Esophagus squamous epithelium (tissue), 5 donors: ENCODE measurements around the gene TAS2R60. TPM values are rescaled to one million over a fixed set of nuclear protein-coding genes. Genes with fewer than 3 reads are reported as not detected.
"Not testable (repeated sequence)": the region's sequence is repeated elsewhere in the genome, so short reads cannot be mapped to it uniquely, and the experiment has no call there.

Experiments used
- DNase-seq: peaks from one replicate; lab custom pipeline; 2025; lab: John Stamatoyannopoulos, UW
- H3K27ac ChIP-seq, 4 donors: fragments of 200-600 bp; sonication (generic); one replicate each; pipeline ENCODE4 v1.5.1; 2016 to 2019; ENCODE audit warnings: mild to moderate bottlenecking in 1 of 4
- H3K27me3 ChIP-seq, 4 donors: fragments of 200-600 bp; sonication (generic); 1 replicate in 3 of 4; 2 replicates in 1 of 4; pipeline versions ENCODE4 v1.5.1 to v1.6.0; 2017 to 2021; ENCODE audit warnings: antibody characterized with exemption in 1 of 4
- H3K36me3 ChIP-seq, 3 donors: fragments of 200-600 bp; sonication (generic); one replicate each; pipeline ENCODE4 v1.5.1; 2016 to 2019
- H3K4me1 ChIP-seq, 3 donors: fragments of 200-600 bp; sonication (generic); one replicate each; pipeline ENCODE4 v1.5.1; 2017 to 2019
- H3K4me3 ChIP-seq, 4 donors: fragments of 200-600 bp; sonication (generic); 1 replicate in 3 of 4; 2 replicates in 1 of 4; pipeline ENCODE4 v1.5.1; 2016 to 2019; ENCODE audit warnings: mild to moderate bottlenecking in 2 of 4, moderate library complexity in 1 of 4
- H3K9me3 ChIP-seq, 3 donors: fragments of 200-600 bp; sonication (generic); one replicate each; pipeline ENCODE4 v1.5.1; 2016 to 2019
- POLR2A ChIP-seq, 4 donors: fragments of 450-650 bp; IDR thresholded peaks; one replicate each; pipeline ENCODE4 v1.6.1; 2017; ENCODE audit warnings: antibody characterized with exemption in 4 of 4, mild to moderate bottlenecking in 4 of 4, moderate library complexity in 3 of 4
- WGBS, 2 donors: methylation state at CpG; one replicate each; pipeline ENCODE4 v1.1.5; 2018; 5-methylcytosine and 5-hydroxymethylcytosine counted together
- intact Hi-C: fragments of 100-400 bp; cut with DNase I; formaldehyde crosslinking; loops from one replicate; pipeline ENCODE4 v1.15.0; 2022
- total RNA-seq, 4 donors: library from RNA; depleted of rRNA; stranded (reverse); fragments of >200 nt; gene quantifications; one replicate each; pipeline ENCODE4 v1.1.0, GENCODE V29; 2016
- TF ChIP-seq, protein P1 (sequence below), 6 experiments: fragments of 450-650 bp in 4 of 6; fragments of 200-600 bp in 2 of 6; sonication (generic) in 2 of 6; IDR thresholded peaks; one replicate each; pipeline ENCODE4 v1.5.1; 2016 to 2019; ENCODE audit warnings: antibody characterized with exemption in 6 of 6, mild to moderate bottlenecking in 4 of 6, moderate library complexity in 4 of 6
- donor health status: DM: yes; HTN: yes; CAD: no.

The TAS2R60 gene
- total RNA-seq, 4 donors from 2014 or later, result not detected

DNA sequence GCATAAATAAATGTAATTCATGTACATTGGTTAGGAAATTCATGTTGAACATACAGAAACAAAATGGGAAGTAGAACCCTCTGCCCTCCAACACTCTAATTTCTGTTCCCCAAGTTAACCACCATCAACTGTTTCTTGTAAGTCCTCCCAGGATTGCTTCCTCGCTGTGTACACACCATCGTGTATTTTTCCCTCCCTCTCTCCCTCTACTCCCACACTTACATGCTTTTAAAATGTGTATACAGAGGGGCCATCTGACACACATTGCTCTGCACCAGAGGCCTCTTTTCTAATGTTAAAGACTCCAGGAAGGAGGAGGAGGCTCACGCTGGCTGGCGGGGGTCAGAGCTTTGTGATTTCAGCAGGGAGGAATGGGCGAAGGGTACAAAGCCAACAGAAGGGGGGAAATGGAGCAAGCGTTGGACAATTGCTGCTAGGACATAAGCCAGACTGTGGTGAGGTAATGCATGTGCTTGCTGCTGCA, 32.7 kb upstream of the TAS2R60 start:
- Histone ChIP-seq H3K27me3 (no peaks in the 10 kb centered on the region), H3K4me3 (no peak overlapping the region), H3K36me3 (peaks cover 0 to 6% (median 0%) of the 10 kb centered on the region in 3 donors), H3K27ac (peak overlapping the region in 3 of 4 donors; percentile 16 to 87 (median 21)), H3K9me3 (no peaks in the 10 kb centered on the region), H3K4me1 (peaks cover 28 to 95% (median 37%) of the 10 kb centered on the region in 3 donors)
- no peak for DNase-seq
- intact Hi-C loops, result no loop called here
- TF ChIP-seq, protein P1, sequence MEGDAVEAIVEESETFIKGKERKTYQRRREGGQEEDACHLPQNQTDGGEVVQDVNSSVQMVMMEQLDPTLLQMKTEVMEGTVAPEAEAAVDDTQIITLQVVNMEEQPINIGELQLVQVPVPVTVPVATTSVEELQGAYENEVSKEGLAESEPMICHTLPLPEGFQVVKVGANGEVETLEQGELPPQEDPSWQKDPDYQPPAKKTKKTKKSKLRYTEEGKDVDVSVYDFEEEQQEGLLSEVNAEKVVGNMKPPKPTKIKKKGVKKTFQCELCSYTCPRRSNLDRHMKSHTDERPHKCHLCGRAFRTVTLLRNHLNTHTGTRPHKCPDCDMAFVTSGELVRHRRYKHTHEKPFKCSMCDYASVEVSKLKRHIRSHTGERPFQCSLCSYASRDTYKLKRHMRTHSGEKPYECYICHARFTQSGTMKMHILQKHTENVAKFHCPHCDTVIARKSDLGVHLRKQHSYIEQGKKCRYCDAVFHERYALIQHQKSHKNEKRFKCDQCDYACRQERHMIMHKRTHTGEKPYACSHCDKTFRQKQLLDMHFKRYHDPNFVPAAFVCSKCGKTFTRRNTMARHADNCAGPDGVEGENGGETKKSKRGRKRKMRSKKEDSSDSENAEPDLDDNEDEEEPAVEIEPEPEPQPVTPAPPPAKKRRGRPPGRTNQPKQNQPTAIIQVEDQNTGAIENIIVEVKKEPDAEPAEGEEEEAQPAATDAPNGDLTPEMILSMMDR (IDR thresholded peaks at IDR 0.05), result no peak
- no peak for TF ChIP-seq POLR2A (IDR thresholded peaks at IDR 0.05)
- 37 to 47% methylated on average over 5 to 6 of the region's 6 CpGs for WGBS, 2 donors

DNA sequence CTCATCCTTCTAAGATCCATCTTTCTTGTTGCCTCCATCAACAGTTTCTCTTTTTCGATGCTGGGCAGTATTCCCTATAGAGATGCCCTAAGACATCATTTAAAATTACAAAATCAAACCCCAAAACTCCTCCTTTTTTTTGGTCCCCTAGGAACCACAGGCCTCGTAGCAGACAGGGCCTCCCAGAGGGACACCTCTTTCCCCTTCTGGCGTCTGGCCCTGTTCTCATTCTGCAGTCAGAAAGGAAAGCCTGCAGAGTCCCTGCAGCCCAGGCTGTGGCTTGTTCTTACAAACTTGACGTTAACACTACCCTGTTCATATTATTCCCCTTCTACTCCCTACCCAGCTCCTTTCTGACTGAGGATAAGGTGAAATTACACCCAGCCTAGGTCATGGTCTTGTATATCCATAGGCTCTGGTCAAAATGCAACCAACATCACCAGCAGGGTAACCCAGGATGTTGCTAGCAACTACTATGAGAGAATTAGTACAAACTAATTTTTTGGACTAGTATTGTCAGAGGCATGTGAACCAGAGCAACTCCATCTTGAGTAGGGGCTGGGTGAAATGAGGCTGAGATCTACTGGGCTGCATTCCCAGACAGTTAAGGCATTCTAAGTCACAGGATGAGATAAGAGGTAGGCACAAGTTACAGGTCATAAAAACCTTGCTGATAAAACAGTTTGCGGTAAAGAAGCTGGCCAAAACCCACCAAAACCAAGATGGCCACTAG, 31.1 kb upstream of the TAS2R60 start:
- intact Hi-C loops, result no loop called here
- WGBS, 2 donors, result 79 to 81% methylated on average over 5 of the region's 5 CpGs
- Histone ChIP-seq H3K9me3 (no peaks in the 10 kb centered on the region), H3K36me3 (no peaks in the 10 kb centered on the region), H3K4me3 (no peak overlapping the region), H3K27ac (peak overlapping the region in 3 of 4 donors; percentile 63 to 76 (median 70)), H3K4me1 (peaks cover 24 to 95% (median 38%) of the 10 kb centered on the region in 3 donors), H3K27me3 (no peaks in the 10 kb centered on the region)
- no peak for DNase-seq
- TF ChIP-seq, protein P1 (IDR thresholded peaks at IDR 0.05), result no peak
- no peak for TF ChIP-seq POLR2A (IDR thresholded peaks at IDR 0.05)

DNA sequence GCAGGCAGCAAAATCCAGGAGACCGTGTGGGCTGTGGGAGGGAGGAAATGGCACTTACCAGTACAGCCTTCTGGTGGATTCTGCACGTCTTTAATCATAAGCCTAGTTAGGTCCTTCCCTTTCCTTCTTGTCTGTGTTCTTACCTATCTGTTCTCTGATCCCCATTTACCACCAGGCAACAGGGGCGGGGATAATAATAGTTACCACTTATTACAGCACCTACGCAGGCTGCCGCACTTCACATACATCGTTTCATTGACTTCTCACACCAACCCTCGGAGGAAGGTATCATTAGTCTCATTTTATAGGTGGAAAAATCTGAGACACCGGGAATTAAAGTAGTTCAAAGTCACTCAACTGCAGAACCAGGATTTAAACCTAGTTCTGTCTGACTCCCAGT, 30.1 kb upstream of the TAS2R60 start:
- TF ChIP-seq, protein P1 (IDR thresholded peaks at IDR 0.05), result no peak
- TF ChIP-seq POLR2A (IDR thresholded peaks at IDR 0.05), result no peak
- Histone ChIP-seq H3K9me3 (no peaks in the 10 kb centered on the region), H3K4me3 (no peak overlapping the region), H3K27me3 (no peaks in the 10 kb centered on the region), H3K36me3 (no peaks in the 10 kb centered on the region), H3K4me1 (peaks cover 18 to 88% (median 32%) of the 10 kb centered on the region in 3 donors), H3K27ac (peak overlapping the region in 3 of 4 donors; percentile 63 to 76 (median 70))
- DNase-seq, result no peak
- intact Hi-C loops, result no loop called here
- 69 to 79% methylated on average over 8 of the region's 8 CpGs for WGBS, 2 donors

DNA sequence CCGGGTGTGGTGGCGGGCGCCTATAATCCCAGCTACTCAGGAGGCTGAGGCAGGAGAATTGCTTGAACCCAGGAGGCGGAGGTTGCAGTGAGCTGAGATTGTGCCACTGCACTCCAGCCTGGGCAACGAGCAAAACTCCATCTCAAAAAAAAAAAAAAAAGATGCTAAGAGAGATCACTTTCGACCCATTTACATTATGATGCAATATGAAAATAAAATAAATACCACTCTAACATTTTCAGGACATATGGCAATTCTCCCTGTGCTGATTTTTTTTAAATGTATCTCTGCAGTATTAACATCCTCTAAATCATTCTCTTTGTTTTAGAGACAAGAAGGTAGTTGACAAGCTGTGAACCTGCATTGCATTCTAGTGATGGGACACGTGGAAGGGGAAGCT, 28.0 kb upstream of the TAS2R60 start:
- H3K4me3 ChIP-seq, H3K27me3 ChIP-seq, DNase-seq, H3K9me3 ChIP-seq, H3K36me3 ChIP-seq: not testable (repeated sequence)
- 69 to 74% methylated on average over 7 of the region's 7 CpGs for WGBS, 2 donors
- peak overlapping the region; percentile 70 to 82 (median 76) for H3K27ac ChIP-seq
- peaks cover 5 to 74% (median 18%) of the 10 kb centered on the region in 3 donors for H3K4me1 ChIP-seq
- intact Hi-C loops, result loop anchor here (5.0 kb wide), 1 partner anchor 173 kb away; no protein-coding TSS in a partner anchor

DNA sequence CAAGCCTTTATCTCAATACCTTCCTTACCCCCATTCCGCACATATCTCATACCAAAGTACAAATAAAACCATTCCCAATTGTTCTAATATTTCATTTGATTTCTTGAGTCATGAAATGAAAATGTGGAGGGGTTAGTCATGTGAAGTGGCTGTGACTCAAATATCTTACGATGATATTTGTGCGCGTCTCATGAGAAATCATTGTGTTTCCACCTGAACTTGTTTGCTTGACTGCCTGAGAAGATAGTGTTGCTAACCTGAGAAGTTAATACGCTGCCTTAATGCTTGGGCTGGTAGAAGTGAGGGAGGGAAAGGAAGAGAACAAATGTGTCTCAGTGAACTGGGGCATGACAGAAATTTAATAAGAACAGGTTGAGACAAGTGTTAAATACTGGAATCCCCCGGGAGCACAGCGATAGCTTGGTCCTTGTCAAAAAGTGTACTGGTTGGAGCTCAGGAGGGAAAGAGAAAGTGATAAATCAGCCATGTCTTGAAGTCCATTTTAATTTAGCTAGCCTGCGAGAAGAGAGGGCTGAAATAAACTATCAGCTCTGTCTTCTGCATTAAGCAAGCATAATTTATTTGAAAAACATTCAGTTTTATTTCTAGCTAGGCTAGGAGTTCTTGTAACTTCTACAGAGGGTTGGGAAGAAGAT, 27.4 kb upstream of the TAS2R60 start:
- Histone ChIP-seq H3K4me3 (peak overlapping the region in 3 of 4 donors; percentile 5 to 49 (median 6)), H3K36me3 (no peaks in the 10 kb centered on the region)
- intact Hi-C loops, result loop anchor here (5.0 kb wide), 1 partner anchor 174 kb away; no protein-coding TSS in a partner anchor

More for the DNA sequence above, 27.4 kb upstream of the TAS2R60 start:
- WGBS, 2 donors, result 28 to 46% methylated on average over 8 of the region's 8 CpGs
- TF ChIP-seq, protein P1 (IDR thresholded peaks at IDR 0.05), result no peak
- TF ChIP-seq POLR2A (IDR thresholded peaks at IDR 0.05), result no peak
- no peak for DNase-seq
- Histone ChIP-seq H3K9me3 (no peaks in the 10 kb centered on the region), H3K27ac (peak overlapping the region; percentile 70 to 82 (median 76)), H3K27me3 (no peaks in the 10 kb centered on the region), H3K4me1 (peaks cover 5 to 70% (median 14%) of the 10 kb centered on the region in 3 donors)
